Keratinocyte (primary cell): ENCODE results near the gene FOXP2.

Source experiments
- EZH2 ChIP-seq: IDR thresholded peaks from one replicate; pipeline ENCODE4 v1.6.1; 2012; ENCODE audit warnings: inconsistent platforms, mild to moderate bottlenecking, low read length, moderate library complexity
- TF ChIP-seq, protein P1 (sequence below), 3 experiments: IDR thresholded peaks in 1 of 3; conservative IDR thresholded peaks in 1 of 3; optimal IDR thresholded peaks in 1 of 3; 2 replicates in 2 of 3; 3 replicates in 1 of 3; pipeline versions ENCODE3 to v1.5.1; 2011; ENCODE audit warnings: low read length in 3 of 3, mild to moderate bottlenecking in 3 of 3, moderate library complexity in 2 of 3, control low read depth in 1 of 3, inconsistent platforms in 1 of 3; ENCODE audit not compliant: insufficient read depth in 2 of 3; ENCODE audit errors: extremely low read depth in 1 of 3

DNA sequence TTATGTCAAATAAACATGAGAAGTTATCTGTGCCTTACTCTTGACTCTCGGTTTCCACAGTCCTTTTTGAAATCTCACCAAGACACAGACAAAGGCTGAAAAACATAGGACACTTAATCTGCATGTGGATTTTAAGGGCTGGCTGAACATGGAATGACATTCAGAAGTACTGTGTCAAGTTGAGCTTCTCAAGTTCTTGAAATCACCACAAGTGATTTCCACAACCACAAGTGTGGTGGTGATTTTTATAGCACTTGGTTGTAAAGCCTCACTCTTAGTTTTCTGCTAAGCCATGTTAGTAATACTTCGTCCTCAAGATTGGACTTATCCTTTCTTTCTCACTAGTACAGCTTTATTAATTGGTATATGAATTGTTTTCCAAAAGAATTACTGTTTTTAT lies 29.6 kb downstream of the FOXP2 start:
- TF ChIP-seq, protein P1, sequence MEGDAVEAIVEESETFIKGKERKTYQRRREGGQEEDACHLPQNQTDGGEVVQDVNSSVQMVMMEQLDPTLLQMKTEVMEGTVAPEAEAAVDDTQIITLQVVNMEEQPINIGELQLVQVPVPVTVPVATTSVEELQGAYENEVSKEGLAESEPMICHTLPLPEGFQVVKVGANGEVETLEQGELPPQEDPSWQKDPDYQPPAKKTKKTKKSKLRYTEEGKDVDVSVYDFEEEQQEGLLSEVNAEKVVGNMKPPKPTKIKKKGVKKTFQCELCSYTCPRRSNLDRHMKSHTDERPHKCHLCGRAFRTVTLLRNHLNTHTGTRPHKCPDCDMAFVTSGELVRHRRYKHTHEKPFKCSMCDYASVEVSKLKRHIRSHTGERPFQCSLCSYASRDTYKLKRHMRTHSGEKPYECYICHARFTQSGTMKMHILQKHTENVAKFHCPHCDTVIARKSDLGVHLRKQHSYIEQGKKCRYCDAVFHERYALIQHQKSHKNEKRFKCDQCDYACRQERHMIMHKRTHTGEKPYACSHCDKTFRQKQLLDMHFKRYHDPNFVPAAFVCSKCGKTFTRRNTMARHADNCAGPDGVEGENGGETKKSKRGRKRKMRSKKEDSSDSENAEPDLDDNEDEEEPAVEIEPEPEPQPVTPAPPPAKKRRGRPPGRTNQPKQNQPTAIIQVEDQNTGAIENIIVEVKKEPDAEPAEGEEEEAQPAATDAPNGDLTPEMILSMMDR (optimal IDR thresholded peaks at IDR 0.05 in 1 of 3, IDR thresholded peaks at IDR 0.05 in 1 of 3, conservative IDR thresholded peaks at IDR 0.05 in 1 of 3; ENCODE audit: extremely low read depth in 1 of 3, insufficient read depth in 2 of 3, low read length in 3 of 3), result no peak
- TF ChIP-seq EZH2, result no peak
